ENCODE results near the gene ITGAL. TPM values are rescaled to one million over a fixed set of nuclear protein-coding genes. Genes with fewer than 3 reads are reported as not detected.
"Not testable (repeated sequence)": the region's sequence is repeated elsewhere in the genome, so short reads cannot be mapped to it uniquely, and the experiment has no call there.

Gene ITGAL
- total and polyA plus RNA-seq, 12 donors: 0.72 to 14.7 (median 4.3) TPM

GRCh38 chr16:30535777-30536190, 63.2 kb downstream of the ITGAL start:
- Histone ChIP-seq H3K4me1 (replicated peaks in 1 of 2) (peaks cover 16 to 20% of the 10 kb centered on the region in 2 donors), H3K4me3 (peak overlapping the region in 2 of 4 donors; percentile 65 to 91), H3K9me3 (replicated peaks in 1 of 3) (no peaks in the 10 kb centered on the region), H3K27ac (peak overlapping the region; percentile 73 to 96 (median 95)), H3K36me3 (replicated peaks in 1 of 2) (peaks cover 0 to 16% of the 10 kb centered on the region in 2 donors), H3K27me3 (no peaks in the 10 kb centered on the region)
- no peak for TF ChIP-seq POLR2A (IDR thresholded peaks at IDR 0.05)
- TF ChIP-seq CTCF (IDR thresholded peaks at IDR 0.05): peak in 5 of 6 experiments; percentile 35 to 63 (median 57)
- intact Hi-C loops (cut with DNase I): no loop called here
- 33 to 41% (median 38%) methylated on average over 12 of the region's 12 CpGs for WGBS, 4 donors
- peak in 6 of 7 donors; percentile 76 to 87 (median 78) for DNase-seq

DNA sequence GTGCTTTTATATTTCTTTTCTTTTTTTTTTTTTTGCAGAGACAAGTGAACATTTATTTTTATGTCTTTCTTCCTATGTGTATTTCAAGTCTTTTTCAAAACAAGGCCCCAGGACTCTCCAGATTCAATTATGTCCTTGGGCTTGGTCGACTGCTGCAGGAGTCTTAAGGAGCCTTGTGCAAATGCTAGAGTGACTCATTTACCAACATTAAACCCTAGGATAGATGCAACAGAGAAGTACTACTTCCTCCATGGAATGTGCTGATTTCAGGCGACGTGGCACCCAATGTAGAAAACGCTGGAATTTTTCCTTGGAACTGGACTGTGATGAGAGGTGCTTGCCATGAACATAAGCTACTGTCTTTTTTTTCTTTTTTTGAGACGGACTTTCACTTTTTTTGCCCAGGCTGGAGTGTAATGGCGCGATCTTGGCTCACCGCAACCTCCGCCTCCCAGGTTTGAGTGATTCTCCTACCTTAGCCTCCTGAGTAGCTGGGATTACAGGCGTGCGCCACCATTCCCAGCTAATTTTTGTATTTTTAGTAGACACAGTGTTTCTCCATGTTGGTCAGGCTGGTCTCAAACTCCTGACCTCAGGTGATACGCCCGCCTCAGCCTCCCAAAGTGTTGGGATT, 64.0 kb downstream of the ITGAL start:
- H3K9me3 ChIP-seq (replicated peaks in 1 of 3); H3K4me3 ChIP-seq; intact Hi-C loops (cut with DNase I); H3K27me3 ChIP-seq; DNase-seq: not testable (repeated sequence)
- Histone ChIP-seq H3K27ac (peak overlapping the region in 1 of 5 donors; percentile 96), H3K36me3 (replicated peaks in 1 of 2) (peaks cover 0 to 14% of the 10 kb centered on the region in 2 donors), H3K4me1 (replicated peaks in 1 of 2) (peaks cover 16 to 20% of the 10 kb centered on the region in 2 donors)
- 84 to 90% (median 87%) methylated on average over 13 of the region's 13 CpGs for WGBS, 4 donors

DNA sequence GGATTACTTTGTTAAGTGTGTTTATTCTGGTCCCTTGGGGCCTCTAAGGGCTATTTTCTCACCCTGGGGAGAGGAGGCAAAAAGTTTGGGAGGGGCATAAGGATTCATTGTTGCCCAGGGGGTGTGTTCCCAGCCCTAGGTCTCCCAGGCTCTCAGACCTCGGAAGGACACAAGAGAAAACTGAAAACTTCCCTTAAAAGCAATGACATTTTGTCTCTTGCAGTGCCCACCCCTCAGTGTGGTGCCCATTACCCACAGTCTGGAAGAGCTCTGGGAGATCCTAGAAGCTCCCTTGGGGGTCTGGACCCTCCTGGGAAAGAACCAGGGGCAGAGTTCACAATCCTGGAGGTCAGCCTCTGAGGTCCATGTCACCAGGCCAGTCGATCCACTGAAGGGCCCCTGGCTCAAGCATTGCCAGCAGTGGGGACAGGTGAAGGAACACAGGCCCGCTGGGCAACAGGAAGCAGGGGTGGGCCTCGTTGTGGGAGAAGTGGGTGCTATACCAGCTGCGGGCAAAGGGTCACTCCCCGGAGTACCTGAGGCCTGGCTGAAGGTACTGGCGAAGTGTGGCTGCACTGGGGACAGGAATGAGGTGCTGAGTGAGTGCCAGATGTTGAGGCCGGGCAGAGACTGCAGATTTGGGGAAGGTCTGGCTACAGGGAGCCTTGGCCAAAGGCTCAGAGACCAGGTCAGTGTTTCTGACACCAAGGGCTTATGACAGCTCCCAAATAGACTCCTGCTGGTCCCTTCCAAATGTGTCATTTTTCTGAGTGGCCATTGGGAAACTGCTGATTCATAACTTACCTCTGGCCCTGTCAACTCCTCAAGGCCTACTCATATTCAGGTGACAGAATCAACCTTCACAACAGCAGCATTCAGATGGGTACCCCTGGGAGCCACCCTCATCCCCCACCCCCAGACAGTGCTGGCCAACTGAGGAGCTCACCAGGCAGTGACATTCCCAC, 66.7 kb downstream of the ITGAL start:
- no peaks in the 10 kb centered on the region for H3K36me3 ChIP-seq (replicated peaks in 1 of 2)
- H3K9me3 ChIP-seq (replicated peaks in 1 of 3): no peaks in the 10 kb centered on the region
- DNase-seq: no peak
- intact Hi-C loops (cut with DNase I): no loop called here
- peaks cover 8 to 12% of the 10 kb centered on the region in 2 donors for H3K4me1 ChIP-seq (replicated peaks in 1 of 2)
- H3K4me3 ChIP-seq: no peak overlapping the region
- 82 to 96% (median 88%) methylated on average over 5 to 8 of the region's 8 CpGs for WGBS, 4 donors
- no peak overlapping the region for H3K27ac ChIP-seq
- TF ChIP-seq CTCF (IDR thresholded peaks at IDR 0.05) (no peak), POLR2A (IDR thresholded peaks at IDR 0.05) (no peak)
- no peaks in the 10 kb centered on the region for H3K27me3 ChIP-seq

- 86 to 94% (median 90%) methylated on average over 9 to 13 of the region's 13 CpGs for WGBS, 4 donors
- not testable (repeated sequence) for H3K27ac ChIP-seq
Measured at GRCh38 chr16:30539986-30540526, 67.5 kb downstream of the ITGAL start.

DNA sequence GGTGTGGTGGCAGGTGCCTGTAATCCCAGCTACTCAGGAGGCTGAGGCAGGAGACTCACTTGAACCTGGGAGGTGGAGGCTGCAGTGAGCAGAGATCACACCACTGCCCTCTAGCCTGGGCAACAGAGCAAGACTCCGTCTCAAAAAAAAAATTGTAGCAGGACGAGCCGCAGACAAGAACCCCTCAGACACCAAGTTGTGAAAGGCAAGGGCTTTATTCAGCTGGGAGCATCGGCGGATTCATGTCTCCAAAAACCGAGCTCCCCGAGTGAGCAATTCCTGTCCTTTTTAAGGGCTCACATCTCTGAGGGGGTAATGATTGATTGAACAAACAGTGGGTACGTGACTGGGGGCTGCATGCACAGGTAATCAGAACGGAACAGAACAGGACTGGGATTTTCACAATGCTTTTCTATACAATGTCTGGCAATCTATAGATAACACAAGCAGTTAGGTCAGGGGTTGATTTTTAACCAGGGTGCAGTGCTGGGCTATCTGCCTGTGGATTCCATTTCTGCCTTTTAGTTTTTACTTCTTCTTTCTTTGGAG, 68.4 kb downstream of the ITGAL start:
- 77 to 83% (median 78%) methylated on average over 9 of the region's 9 CpGs for WGBS, 4 donors
- H3K27me3 ChIP-seq; H3K9me3 ChIP-seq (replicated peaks in 1 of 3); DNase-seq; intact Hi-C loops (cut with DNase I); H3K27ac ChIP-seq; H3K4me1 ChIP-seq (replicated peaks in 1 of 2); H3K36me3 ChIP-seq (replicated peaks in 1 of 2); H3K4me3 ChIP-seq: not testable (repeated sequence)

More at GRCh38 chr16:30539986-30540526, 67.5 kb downstream of the ITGAL start:
- peaks cover 8 to 12% of the 10 kb centered on the region in 2 donors for H3K4me1 ChIP-seq (replicated peaks in 1 of 2)
- H3K9me3 ChIP-seq (replicated peaks in 1 of 3); H3K27me3 ChIP-seq; H3K36me3 ChIP-seq (replicated peaks in 1 of 2); H3K4me3 ChIP-seq; DNase-seq; intact Hi-C loops (cut with DNase I): not testable (repeated sequence)

Data from adrenal gland (tissue), 12 donors.